Measurements from ENCODE around the gene PMPCA. TPM values are rescaled to one million over a fixed set of nuclear protein-coding genes. Genes with fewer than 3 reads are reported as not detected.
"Not testable (repeated sequence)": the region's sequence is repeated elsewhere in the genome, so short reads cannot be mapped to it uniquely, and the experiment has no call there.

Gene PMPCA
- total and polyA plus RNA-seq, 2 donors, result 15.1 to 43.7 TPM

DNA sequence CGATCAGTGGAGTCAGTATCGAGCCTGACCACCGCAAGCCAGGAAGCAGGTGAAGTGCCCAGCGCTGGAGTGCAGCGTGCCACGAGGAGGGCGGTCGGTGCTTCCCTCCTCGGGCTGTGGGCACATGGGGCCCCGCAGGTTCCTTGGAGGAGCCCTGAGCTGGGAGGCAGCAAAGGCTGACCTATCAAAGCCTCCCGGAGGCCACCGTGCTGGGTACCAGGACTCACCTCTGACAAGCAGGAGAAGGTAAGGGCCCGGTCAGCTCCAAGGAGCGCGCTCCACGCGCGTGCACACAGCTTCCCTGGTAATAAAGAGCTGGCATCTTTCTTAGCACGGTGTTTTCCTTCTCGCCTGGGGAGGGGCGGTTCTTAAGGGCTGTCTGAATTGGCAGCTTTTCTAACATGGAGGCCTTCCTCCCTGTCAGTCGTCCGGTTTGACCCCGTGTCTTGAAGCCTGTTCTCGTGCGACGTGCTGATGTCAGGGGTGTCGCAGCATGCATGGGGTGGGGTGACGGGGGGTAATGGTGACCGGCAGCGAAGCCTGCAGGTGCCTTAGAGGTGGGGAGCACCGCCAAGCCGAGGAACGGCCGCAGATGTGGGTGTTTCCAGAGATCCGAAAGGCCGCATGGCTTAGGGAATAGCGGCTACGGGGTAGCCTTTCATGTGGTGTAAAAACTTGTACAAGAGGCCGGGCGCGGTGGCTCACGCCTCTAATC, 13.1 kb downstream of the PMPCA start:
- H3K4me1 ChIP-seq (ENCODE audit: insufficient read depth), result no peaks in the 10 kb centered on the region
- H3K27ac ChIP-seq (ENCODE audit: low read depth), result no peak overlapping the region
- no peak for DNase-seq (ENCODE audit: extremely low spot score)
- 95% methylated on average over 43 of the region's 43 CpGs for WGBS
- peaks cover 11% of the 10 kb centered on the region for H3K36me3 ChIP-seq (ENCODE audit: insufficient read depth)
- no peak overlapping the region for H3K4me3 ChIP-seq (ENCODE audit: low read depth, low read length)

- WGBS, result 89% methylated on average over 27 of the region's 27 CpGs
- no peak overlapping the region for H3K4me3 ChIP-seq (ENCODE audit: low read depth, low read length)
- peaks cover 11% of the 10 kb centered on the region for H3K36me3 ChIP-seq (ENCODE audit: insufficient read depth)
- H3K4me1 ChIP-seq (ENCODE audit: insufficient read depth), result no peaks in the 10 kb centered on the region
- H3K27ac ChIP-seq (ENCODE audit: low read depth), result no peak overlapping the region
- DNase-seq (ENCODE audit: extremely low spot score), result no peak
Measured at GRCh38 chr9:136424750-136425362, 14.4 kb downstream of the PMPCA start.

DNA sequence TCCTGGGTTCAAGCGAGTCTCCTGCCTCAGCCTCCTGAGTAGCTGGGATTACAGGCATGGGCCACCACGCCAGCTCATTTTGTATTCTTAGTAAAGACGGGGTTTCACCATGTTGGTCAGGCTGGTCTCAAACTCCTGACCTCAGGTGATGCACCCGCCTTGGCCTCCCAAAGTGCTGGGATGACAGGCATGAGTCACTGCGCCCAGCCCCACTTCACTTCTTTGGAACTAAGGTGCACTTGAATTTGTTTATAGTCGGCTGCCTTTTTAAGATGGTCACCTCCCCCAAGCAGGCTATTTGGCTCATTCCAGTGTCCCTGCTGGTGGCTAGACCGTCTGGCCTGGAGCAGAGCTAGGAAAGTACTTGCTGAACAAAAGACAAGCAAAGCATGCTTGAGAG, 14.9 kb downstream of the PMPCA start:
- peaks cover 14% of the 10 kb centered on the region for H3K36me3 ChIP-seq (ENCODE audit: insufficient read depth)
- WGBS, result 79% methylated on average over 7 of the region's 7 CpGs
- DNase-seq (ENCODE audit: extremely low spot score), result not testable (repeated sequence)

DNA sequence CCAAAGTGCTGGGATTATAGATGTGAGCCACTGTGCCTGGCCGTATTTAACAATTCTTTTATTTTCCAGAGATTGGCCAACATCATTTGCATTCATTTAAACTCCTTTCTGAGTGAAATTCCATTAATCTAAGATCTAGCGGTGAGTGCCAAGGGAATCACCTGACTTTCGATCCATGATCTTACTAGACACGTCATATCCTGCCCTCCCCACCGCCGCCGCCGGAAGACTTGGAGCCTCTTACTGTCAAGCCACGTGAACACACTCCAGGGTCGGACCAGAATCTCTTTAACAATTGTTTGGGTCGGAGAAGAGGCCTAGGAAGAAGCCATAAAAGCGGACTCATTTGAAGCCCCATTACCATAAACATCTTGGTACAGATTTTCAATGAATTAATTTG, 16.3 kb downstream of the PMPCA start:
- H3K36me3 ChIP-seq (ENCODE audit: insufficient read depth), result peaks cover 14% of the 10 kb centered on the region
- H3K27ac ChIP-seq (ENCODE audit: low read depth), result no peak overlapping the region
- WGBS, result 87% methylated on average over 12 of the region's 12 CpGs
- H3K4me1 ChIP-seq (ENCODE audit: insufficient read depth), result no peaks in the 10 kb centered on the region
- DNase-seq (ENCODE audit: extremely low spot score), result no peak
- no peak overlapping the region for H3K4me3 ChIP-seq (ENCODE audit: low read depth, low read length)

More for the DNA sequence above, 14.9 kb downstream of the PMPCA start:
- not testable (repeated sequence) for H3K4me3 ChIP-seq (ENCODE audit: low read depth, low read length); H3K4me1 ChIP-seq (ENCODE audit: insufficient read depth); H3K27ac ChIP-seq (ENCODE audit: low read depth)

GRCh38 chr9:136429075-136429628, 18.7 kb downstream of the PMPCA start:
- no peak overlapping the region for H3K4me3 ChIP-seq (ENCODE audit: low read depth, low read length)
- DNase-seq (ENCODE audit: extremely low spot score), result no peak
- H3K27ac ChIP-seq (ENCODE audit: low read depth), result no peak overlapping the region
- H3K36me3 ChIP-seq (ENCODE audit: insufficient read depth), result peaks cover 3% of the 10 kb centered on the region
- no peaks in the 10 kb centered on the region for H3K4me1 ChIP-seq (ENCODE audit: insufficient read depth)
- 89% methylated on average over 21 of the region's 21 CpGs for WGBS

DNA sequence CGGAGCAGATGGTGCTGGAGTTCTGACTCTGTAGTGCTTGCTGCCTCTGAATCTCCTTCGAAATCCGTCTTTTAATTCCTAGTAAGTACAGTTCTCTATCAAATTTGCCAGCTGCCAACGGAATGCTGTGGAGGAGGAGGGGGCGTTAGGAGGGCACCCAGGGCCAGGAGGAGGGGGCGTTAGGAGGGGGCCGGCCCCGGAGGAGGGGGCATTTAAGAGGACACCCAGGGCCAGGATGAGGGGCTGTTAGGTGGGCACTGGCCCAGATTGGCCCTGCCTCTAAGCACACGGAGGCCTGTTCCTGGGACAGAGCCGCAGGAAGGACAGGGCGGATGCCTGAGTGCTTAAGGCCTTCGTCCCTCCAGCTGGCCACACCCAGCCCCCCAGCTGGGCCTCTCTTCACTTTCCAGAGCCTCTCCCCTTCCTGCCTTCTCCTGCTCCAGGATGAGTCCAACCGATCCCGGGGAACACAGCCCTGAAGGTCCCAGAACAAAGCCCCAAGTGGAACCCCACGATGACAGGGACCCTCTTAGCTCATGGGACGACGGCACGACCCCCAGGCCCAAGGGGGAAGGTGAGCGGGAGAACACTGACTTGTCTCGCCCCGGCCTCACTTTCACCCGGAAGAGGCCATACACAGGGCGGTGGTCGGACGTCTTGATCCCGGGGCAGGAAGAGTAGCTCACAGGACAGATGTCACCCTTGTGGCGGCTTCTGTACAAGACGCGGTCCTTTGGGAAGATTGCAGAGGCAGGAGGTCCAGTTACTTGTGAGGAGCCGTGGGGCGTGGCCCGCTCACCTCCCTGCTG, 19.4 kb downstream of the PMPCA start:
- no peak for DNase-seq (ENCODE audit: extremely low spot score)
- Histone ChIP-seq H3K27ac (ENCODE audit: low read depth) (no peak overlapping the region), H3K4me3 (ENCODE audit: low read depth, low read length) (no peak overlapping the region), H3K36me3 (ENCODE audit: insufficient read depth) (peaks cover 3% of the 10 kb centered on the region), H3K4me1 (ENCODE audit: insufficient read depth) (no peaks in the 10 kb centered on the region)
- 80% methylated on average over 32 of the region's 32 CpGs for WGBS

GRCh38 chr9:136430588-136431234, 20.3 kb downstream of the PMPCA start:
- Histone ChIP-seq H3K4me3 (ENCODE audit: low read depth, low read length) (no peak overlapping the region), H3K36me3 (ENCODE audit: insufficient read depth) (peaks cover 3% of the 10 kb centered on the region), H3K27ac (ENCODE audit: low read depth) (no peak overlapping the region), H3K4me1 (ENCODE audit: insufficient read depth) (no peaks in the 10 kb centered on the region)
- WGBS, result 94% methylated on average over 29 of the region's 29 CpGs
- DNase-seq (ENCODE audit: extremely low spot score), result no peak

DNA sequence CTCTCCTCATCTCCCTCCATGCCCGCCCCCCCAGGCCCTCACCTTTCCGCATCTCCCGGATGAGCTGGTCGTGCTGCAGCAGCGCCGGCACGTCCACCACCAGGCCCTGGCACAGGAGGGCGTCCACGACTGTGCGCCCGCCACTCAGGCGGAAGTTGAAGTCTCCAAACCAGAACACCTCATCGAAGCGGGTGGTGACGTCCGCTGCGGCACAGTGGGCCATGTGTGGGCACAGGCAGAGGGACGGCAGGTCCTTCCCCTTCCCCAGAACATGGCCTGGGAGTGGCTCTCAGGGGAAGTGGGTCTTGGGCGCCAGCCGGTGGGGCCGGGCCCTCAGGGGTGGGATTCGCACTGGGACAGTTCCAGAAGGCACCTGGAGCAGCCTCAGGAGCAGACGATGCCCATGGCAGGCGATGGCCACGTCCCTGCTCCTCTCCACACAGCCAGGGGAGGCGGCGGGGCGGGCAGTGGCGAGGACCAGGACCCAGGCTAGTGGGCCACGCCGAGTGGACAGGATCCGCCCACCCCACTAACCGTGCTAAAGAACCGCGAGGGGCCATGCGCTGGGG, 21.4 kb downstream of the PMPCA start:
- peaks cover 3% of the 10 kb centered on the region for H3K36me3 ChIP-seq (ENCODE audit: insufficient read depth)
- DNase-seq (ENCODE audit: extremely low spot score), result no peak
- WGBS, result 95% methylated on average over 36 of the region's 36 CpGs
- H3K27ac ChIP-seq (ENCODE audit: low read depth), result no peak overlapping the region
- no peak overlapping the region for H3K4me3 ChIP-seq (ENCODE audit: low read depth, low read length)
- H3K4me1 ChIP-seq (ENCODE audit: insufficient read depth), result no peaks in the 10 kb centered on the region

GRCh38 chr9:136432591-136432990, 22.1 kb downstream of the PMPCA start:
- H3K4me1 ChIP-seq (ENCODE audit: insufficient read depth), result no peaks in the 10 kb centered on the region
- H3K36me3 ChIP-seq (ENCODE audit: insufficient read depth), result peaks cover 3% of the 10 kb centered on the region
- DNase-seq (ENCODE audit: extremely low spot score), result no peak
- no peak overlapping the region for H3K4me3 ChIP-seq (ENCODE audit: low read depth, low read length)
- H3K27ac ChIP-seq (ENCODE audit: low read depth), result no peak overlapping the region
- 94% methylated on average over 26 of the region's 26 CpGs for WGBS

DNA sequence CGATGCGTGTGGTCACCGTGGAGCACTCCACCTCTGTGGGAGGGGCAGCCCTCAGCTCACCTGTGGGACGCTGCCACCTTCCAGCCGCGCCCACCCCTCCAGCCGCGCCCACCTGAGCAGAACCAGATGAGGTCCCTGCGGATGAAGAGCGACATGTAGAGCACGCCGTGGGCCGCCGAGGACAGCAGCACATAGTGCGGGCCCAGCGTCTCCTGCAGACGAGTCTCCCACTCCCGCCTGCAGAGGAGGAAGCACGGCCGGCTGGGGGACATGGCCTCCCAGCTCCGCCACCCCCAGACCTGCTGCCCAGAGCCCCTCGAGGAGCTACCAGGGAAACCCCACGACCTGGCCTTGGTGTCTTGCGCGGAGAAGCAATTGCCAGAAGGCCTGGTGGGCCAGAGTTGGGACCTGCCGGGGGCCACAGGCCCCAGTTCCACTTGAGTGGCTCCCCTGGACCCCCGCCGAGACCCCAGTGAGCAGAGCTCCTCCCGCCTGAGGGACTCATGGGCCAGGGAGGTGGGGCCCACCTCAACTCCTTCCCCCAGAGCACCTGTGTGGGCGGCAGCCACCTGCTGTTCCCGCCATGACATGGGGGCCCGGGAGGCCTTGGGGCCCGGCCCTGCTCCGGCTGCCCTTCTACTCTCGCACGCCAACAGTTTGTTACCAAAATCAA, 22.7 kb downstream of the PMPCA start:
- Histone ChIP-seq H3K4me3 (ENCODE audit: low read depth, low read length) (no peak overlapping the region), H3K36me3 (ENCODE audit: insufficient read depth) (peaks cover 3% of the 10 kb centered on the region), H3K4me1 (ENCODE audit: insufficient read depth) (no peaks in the 10 kb centered on the region), H3K27ac (ENCODE audit: low read depth) (no peak overlapping the region)
- no peak for DNase-seq (ENCODE audit: extremely low spot score)
- WGBS, result 94% methylated on average over 36 of the region's 36 CpGs

GRCh38 chr9:136433849-136434579, 23.6 kb downstream of the PMPCA start:
- no peak for DNase-seq (ENCODE audit: extremely low spot score)
- WGBS, result 88% methylated on average over 37 of the region's 37 CpGs
- no peaks in the 10 kb centered on the region for H3K4me1 ChIP-seq (ENCODE audit: insufficient read depth)
- no peak overlapping the region for H3K27ac ChIP-seq (ENCODE audit: low read depth)
- peaks cover 3% of the 10 kb centered on the region for H3K36me3 ChIP-seq (ENCODE audit: insufficient read depth)
- no peak overlapping the region for H3K4me3 ChIP-seq (ENCODE audit: low read depth, low read length)

DNA sequence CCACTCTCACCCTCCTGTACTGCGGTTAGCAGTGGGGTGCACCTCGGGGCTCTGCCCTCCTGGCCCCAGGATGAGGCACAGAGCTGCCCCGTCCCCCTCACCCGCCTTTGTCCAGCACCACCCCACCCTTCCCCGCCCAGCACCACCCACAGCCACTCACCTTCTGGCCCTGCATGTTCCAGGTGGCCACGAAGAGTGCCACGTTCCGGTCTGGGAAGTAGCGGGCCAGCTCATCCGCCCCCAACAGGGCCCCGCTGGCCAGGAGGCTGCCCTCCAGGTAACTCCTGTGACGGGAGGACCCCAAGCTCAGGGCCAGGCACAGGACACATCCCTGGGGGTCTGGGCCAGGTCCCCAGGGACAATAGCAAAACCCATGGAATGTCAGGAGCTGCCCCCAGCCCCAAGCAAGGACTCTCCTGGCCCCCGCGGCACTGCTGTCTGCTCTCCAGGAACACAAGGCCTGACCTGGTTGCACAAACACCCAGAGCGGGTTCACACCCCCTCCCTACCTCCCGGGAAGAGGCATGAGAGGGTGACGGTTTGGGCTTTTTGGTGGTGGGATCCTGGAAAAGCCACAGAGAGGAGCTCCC, 24.2 kb downstream of the PMPCA start:
- WGBS, result 91% methylated on average over 17 of the region's 17 CpGs
- Histone ChIP-seq H3K27ac (ENCODE audit: low read depth) (no peak overlapping the region), H3K4me1 (ENCODE audit: insufficient read depth) (no peaks in the 10 kb centered on the region), H3K4me3 (ENCODE audit: low read depth, low read length) (no peak overlapping the region), H3K36me3 (ENCODE audit: insufficient read depth) (peaks cover 3% of the 10 kb centered on the region)
- no peak for DNase-seq (ENCODE audit: extremely low spot score)
